H9 (cell line): ENCODE results near the gene PSMB7. TPM values are rescaled to one million over a fixed set of nuclear protein-coding genes. Genes with fewer than 3 reads are reported as not detected.

Experiments used
- DNase-seq: peaks from one replicate; pipeline ENCODE4 v3.0.0-alpha.2; 2017
- H2AFZ ChIP-seq: one replicate; pipeline ENCODE4 v1.6.1; 2013; ENCODE audit warnings: mild to moderate bottlenecking, low read length, control low read depth, moderate library complexity
- H2AK5ac ChIP-seq: 2 replicates; pipeline ENCODE4 v1.6.1; 2013; ENCODE audit warnings: low read length, control low read depth, mixed read lengths; ENCODE audit not compliant: insufficient read length
- H2BK120ac ChIP-seq: one replicate; pipeline ENCODE4 v1.6.1; 2013; ENCODE audit warnings: low read depth, mild to moderate bottlenecking, low read length, control low read depth, inconsistent platforms; ENCODE audit not compliant: poor library complexity, severe bottlenecking
- H2BK12ac ChIP-seq: 2 replicates; pipeline ENCODE4 v1.6.1; 2013; ENCODE audit warnings: low read length, control low read depth, mixed read lengths, low read depth; ENCODE audit not compliant: insufficient read length
- H2BK15ac ChIP-seq: 2 replicates; pipeline ENCODE4 v1.6.1; 2013; ENCODE audit warnings: low read depth, low read length, control low read depth
- H2BK20ac ChIP-seq: one replicate; pipeline ENCODE4 v1.6.1; 2013; ENCODE audit warnings: low read depth, mild to moderate bottlenecking, low read length, control low read depth, inconsistent platforms; ENCODE audit not compliant: poor library complexity, severe bottlenecking
- H2BK5ac ChIP-seq: 2 replicates; pipeline ENCODE4 v1.6.1; 2013; ENCODE audit warnings: low read length, control low read depth, mixed read lengths; ENCODE audit not compliant: insufficient read length
- H3K14ac ChIP-seq: 2 replicates; pipeline ENCODE4 v1.6.1; 2013; ENCODE audit warnings: low read length, control low read depth; ENCODE audit not compliant: insufficient read depth
- H3K18ac ChIP-seq: 2 replicates; pipeline ENCODE4 v1.6.1; 2013; ENCODE audit warnings: low read depth, mild to moderate bottlenecking, mixed read lengths, low read length, control low read depth; ENCODE audit not compliant: insufficient read length
- H3K23ac ChIP-seq: 2 replicates; pipeline ENCODE4 v1.6.1; 2013; ENCODE audit warnings: low read length, control low read depth, mixed read lengths, low read depth; ENCODE audit not compliant: insufficient read length
- H3K23me2 ChIP-seq: 2 replicates; pipeline ENCODE4 v1.6.1; 2013; ENCODE audit warnings: low read depth, mild to moderate bottlenecking, mixed read lengths, low read length, control low read depth; ENCODE audit not compliant: insufficient read length, poor library complexity, severe bottlenecking
- H3K27ac ChIP-seq: 2 replicates; pipeline ENCODE4 v1.5.1; 2013; ENCODE audit warnings: low read length, control low read depth, mixed read lengths, low read depth; ENCODE audit not compliant: insufficient read length
- H3K27me3 ChIP-seq: 2 replicates; pipeline ENCODE4 v1.6.1; 2013; ENCODE audit warnings: low read length, control low read depth, inconsistent platforms; ENCODE audit not compliant: insufficient read depth
- H3K4ac ChIP-seq: 2 replicates; pipeline ENCODE4 v1.6.1; 2013; ENCODE audit warnings: low read depth, mild to moderate bottlenecking, control low read depth, inconsistent platforms, low read length, moderate library complexity
- H3K4me1 ChIP-seq: 2 replicates; pipeline ENCODE4 v1.6.1; 2013; ENCODE audit warnings: low read length, control low read depth, inconsistent platforms; ENCODE audit not compliant: insufficient read depth
- H3K4me2 ChIP-seq: 2 replicates; pipeline ENCODE4 v1.6.1; 2013; ENCODE audit warnings: low read length, control low read depth, mixed read lengths; ENCODE audit not compliant: insufficient read length, insufficient read depth
- H3K56ac ChIP-seq: 2 replicates; pipeline ENCODE4 v1.6.1; 2013; ENCODE audit warnings: low read depth, mild to moderate bottlenecking, mixed read lengths, low read length, control low read depth; ENCODE audit not compliant: insufficient read length
- H3K79me1 ChIP-seq: 2 replicates; pipeline ENCODE4 v1.6.1; 2013; ENCODE audit warnings: low read depth, mild to moderate bottlenecking, moderate library complexity, low read length, control low read depth, inconsistent platforms; ENCODE audit not compliant: insufficient read depth, poor library complexity, severe bottlenecking
- H3K79me2 ChIP-seq: 2 replicates; pipeline ENCODE4 v1.6.1; 2013; ENCODE audit warnings: low read length, control low read depth, inconsistent platforms; ENCODE audit not compliant: insufficient read depth
- H3K9ac ChIP-seq: 2 replicates; pipeline ENCODE4 v1.6.1; 2013; ENCODE audit warnings: low read length, control low read depth, mixed read lengths; ENCODE audit not compliant: insufficient read length; ENCODE audit errors: extremely low read depth
- H3K9me3 ChIP-seq: one replicate; pipeline ENCODE4 v1.6.1; 2013; ENCODE audit warnings: low read depth, low read length, inconsistent platforms; ENCODE audit not compliant: control insufficient read depth
- H3T11ph ChIP-seq: one replicate; pipeline ENCODE4 v1.6.1; 2013; ENCODE audit warnings: mild to moderate bottlenecking, low read length, control low read depth, inconsistent platforms
- H4K20me1 ChIP-seq: one replicate; pipeline ENCODE4 v1.6.1; 2013; ENCODE audit not compliant: control insufficient read depth, insufficient read length, insufficient read depth
- H4K5ac ChIP-seq: 2 replicates; pipeline ENCODE4 v1.6.1; 2013; ENCODE audit warnings: low read depth, mild to moderate bottlenecking, mixed read lengths, low read length, control low read depth; ENCODE audit not compliant: insufficient read length
- H4K8ac ChIP-seq: replicated peaks from 2 replicates; pipeline ENCODE4 v1.6.1; 2013; ENCODE audit warnings: low read length, control low read depth, mixed read lengths, low read depth; ENCODE audit not compliant: insufficient read length
- H4K91ac ChIP-seq: 2 replicates; pipeline ENCODE4 v1.6.1; 2013; ENCODE audit warnings: low read depth, mild to moderate bottlenecking, moderate library complexity, mixed read lengths, low read length, control low read depth; ENCODE audit not compliant: insufficient read length
- H3K27ac Mint-ChIP-seq, 3 experiments: 2 replicates in 2 of 3; 3 replicates in 1 of 3; pipeline ENCODE4 v1.8.0; 2020 to 2021; ENCODE audit warnings: mixed read lengths in 3 of 3, mild to moderate bottlenecking in 1 of 3, moderate library complexity in 1 of 3
- H3K27me3 Mint-ChIP-seq: 2 replicates; pipeline ENCODE4 v1.8.0; 2021; ENCODE audit warnings: low read depth, mild to moderate bottlenecking, moderate library complexity, mixed read lengths
- H3K36me3 Mint-ChIP-seq, 3 experiments: 2 replicates in 2 of 3; 3 replicates in 1 of 3; pipeline ENCODE4 v1.8.0; 2020 to 2021; ENCODE audit warnings: low read depth in 3 of 3, mixed read lengths in 3 of 3; ENCODE audit not compliant: insufficient read depth in 1 of 3
- H3K4me1 Mint-ChIP-seq, 2 experiments: 2 replicates each; pipeline ENCODE4 v1.8.0; 2020; ENCODE audit warnings: mixed read lengths in 2 of 2
- H3K4me3 Mint-ChIP-seq, 2 experiments: 2 replicates in 1 of 2; 3 replicates in 1 of 2; pipeline ENCODE4 v1.8.0; 2020 to 2021; ENCODE audit warnings: mild to moderate bottlenecking in 2 of 2, mixed read lengths in 2 of 2, moderate library complexity in 1 of 2
- H3K9me3 Mint-ChIP-seq, 2 experiments: 2 replicates in 1 of 2; 3 replicates in 1 of 2; pipeline ENCODE4 v1.8.0; 2020; ENCODE audit warnings: mild to moderate bottlenecking in 2 of 2, mixed read lengths in 2 of 2, moderate library complexity in 1 of 2
- WGBS: extraction: QIAGEN DNeasy Blood & Tissue Kit; methylation state at CpG from one replicate; pipeline ENCODE4 v1.1.7; 2013; ENCODE audit warnings: missing lambda C conversion rate, low lambda C conversion rate, mixed read lengths; ENCODE audit not compliant: insufficient read length; ENCODE audit errors: extremely low coverage; 5-methylcytosine and 5-hydroxymethylcytosine counted together
- total RNA-seq: library from RNA; stranded (reverse); gene quantifications from 2 replicates; pipeline ENCODE4 v1.2.1, GENCODE V29; 2021
- TF ChIP-seq, protein P1 (sequence below): fragments of 200-600 bp; sonication (generic); conservative IDR thresholded peaks from 3 replicates; pipeline ENCODE4 v1.8.0; 2021; ENCODE audit warnings: antibody characterized with exemption, mild to moderate bottlenecking

The PSMB7 gene
- total RNA-seq, 1 experiment from 2014 or later, result 209 TPM

DNA sequence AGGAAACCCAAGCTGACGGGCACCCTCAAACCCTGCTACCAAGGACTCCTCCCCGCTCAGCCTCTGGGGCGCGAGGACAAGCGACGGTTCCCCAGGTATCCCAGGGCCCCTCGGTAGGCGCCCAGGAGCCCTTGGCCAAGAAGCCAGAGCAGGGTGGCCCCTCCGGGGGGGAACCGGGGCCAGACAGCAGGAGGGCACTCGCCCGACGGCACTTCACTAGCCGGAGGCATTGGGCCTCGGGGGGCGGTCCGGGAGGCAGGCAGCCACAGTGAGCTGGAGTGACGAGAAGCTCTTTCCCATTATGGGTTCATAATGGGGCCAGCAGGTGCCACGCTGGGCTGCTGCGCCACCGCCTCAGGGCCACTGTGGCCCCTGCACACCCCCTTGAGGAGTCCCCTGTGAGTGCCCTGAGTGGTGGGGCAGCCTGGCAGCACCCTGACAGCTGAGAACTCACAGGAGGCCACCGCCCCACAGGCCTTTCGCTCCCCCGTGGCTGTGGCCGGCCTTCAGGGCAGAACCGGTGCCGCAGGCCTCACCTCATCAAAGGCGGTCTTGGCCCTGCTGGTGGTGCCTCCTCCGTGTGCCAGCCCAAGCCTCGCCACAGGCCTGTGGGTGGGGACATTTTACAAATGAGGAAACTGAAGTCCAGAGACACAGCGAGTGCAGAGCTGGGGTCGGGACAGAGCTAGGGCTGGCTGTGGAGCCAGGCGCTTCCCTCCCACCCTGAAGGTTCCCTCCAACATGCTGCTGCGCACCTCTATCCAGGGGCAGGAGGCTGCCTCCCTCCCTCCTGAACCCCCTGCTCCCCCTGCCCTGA is 68.7 kb downstream of the PSMB7 start:
- Histone ChIP-seq H4K8ac (no peak overlapping the region), H3K14ac (no peak overlapping the region), H4K5ac (no peak overlapping the region), H2AFZ (no peak overlapping the region), H2BK20ac (no peak overlapping the region), H3K4me2 (no peak overlapping the region), H3K9ac (no peak overlapping the region), H2BK5ac (no peak overlapping the region), H3K23ac (no peak overlapping the region), H3T11ph (no peak overlapping the region), H3K56ac (no peak overlapping the region), H3K4me1 (no peaks in the 10 kb centered on the region; the same call in 1 of the 2 replicates), H3K23me2 (no peaks in the 10 kb centered on the region), H4K91ac (no peak overlapping the region), H2BK12ac (no peak overlapping the region), H3K27ac (no peak overlapping the region), H4K20me1 (no peaks in the 10 kb centered on the region), H3K18ac (no peak overlapping the region), H3K79me2 (no peaks in the 10 kb centered on the region), H2BK15ac (no peak overlapping the region), H3K9me3 (no peaks in the 10 kb centered on the region), H3K79me1 (no peaks in the 10 kb centered on the region), H3K4ac (no peak overlapping the region), H2AK5ac (no peak overlapping the region), H2BK120ac (no peak overlapping the region), H3K27me3 (no peaks in the 10 kb centered on the region)
- H3K9me3 Mint-ChIP-seq, result no peaks in the 10 kb centered on the region
- H3K4me3 Mint-ChIP-seq, result no peak overlapping the region
- peaks cover 12 to 29% of the 10 kb centered on the region in 2 experiments for H3K4me1 Mint-ChIP-seq
- WGBS, result no CpG with 5 or more reads among the region's 34 CpGs
- TF ChIP-seq, protein P1, sequence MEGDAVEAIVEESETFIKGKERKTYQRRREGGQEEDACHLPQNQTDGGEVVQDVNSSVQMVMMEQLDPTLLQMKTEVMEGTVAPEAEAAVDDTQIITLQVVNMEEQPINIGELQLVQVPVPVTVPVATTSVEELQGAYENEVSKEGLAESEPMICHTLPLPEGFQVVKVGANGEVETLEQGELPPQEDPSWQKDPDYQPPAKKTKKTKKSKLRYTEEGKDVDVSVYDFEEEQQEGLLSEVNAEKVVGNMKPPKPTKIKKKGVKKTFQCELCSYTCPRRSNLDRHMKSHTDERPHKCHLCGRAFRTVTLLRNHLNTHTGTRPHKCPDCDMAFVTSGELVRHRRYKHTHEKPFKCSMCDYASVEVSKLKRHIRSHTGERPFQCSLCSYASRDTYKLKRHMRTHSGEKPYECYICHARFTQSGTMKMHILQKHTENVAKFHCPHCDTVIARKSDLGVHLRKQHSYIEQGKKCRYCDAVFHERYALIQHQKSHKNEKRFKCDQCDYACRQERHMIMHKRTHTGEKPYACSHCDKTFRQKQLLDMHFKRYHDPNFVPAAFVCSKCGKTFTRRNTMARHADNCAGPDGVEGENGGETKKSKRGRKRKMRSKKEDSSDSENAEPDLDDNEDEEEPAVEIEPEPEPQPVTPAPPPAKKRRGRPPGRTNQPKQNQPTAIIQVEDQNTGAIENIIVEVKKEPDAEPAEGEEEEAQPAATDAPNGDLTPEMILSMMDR, result no peak
- no peak overlapping the region for H3K27ac Mint-ChIP-seq
- no peak for DNase-seq
- peaks cover 8 to 26% (median 23%) of the 10 kb centered on the region in 3 experiments for H3K36me3 Mint-ChIP-seq
- H3K27me3 Mint-ChIP-seq, result no peaks in the 10 kb centered on the region; the same call in 1 of the 2 replicates
